H1 (cell line): ENCODE measurements around the gene ETV7. TPM values are rescaled to one million over a fixed set of nuclear protein-coding genes. Genes with fewer than 3 reads are reported as not detected.

ENCODE experiments used
- CTCF ChIA-PET: fragments of 300-600 bp; sonication (Branson Sonifier 250); formaldehyde crosslinking; loops from one replicate; lab custom pipeline; 2021; ENCODE audit not compliant: partially characterized antibody; lab: Charles Lee
- POLR2A ChIA-PET: fragments of 300-600 bp; sonication (Branson Sonifier 250); formaldehyde crosslinking; loops from one replicate; lab custom pipeline; 2021; ENCODE audit warnings: inconsistent platforms; ENCODE audit not compliant: partially characterized antibody; lab: Charles Lee
- DNase-seq, 2 experiments: peaks; one replicate each; pipeline versions ENCODE4 v3.0.0 to v3.0.0-alpha.2; 2010 to 2022; ENCODE audit warnings: low spot score in 2 of 2, low read depth in 1 of 2, mixed read lengths in 1 of 2
- FAIRE-seq: peaks from 2 replicates; lab custom pipeline; 2011; peaks lifted over from hg19 to GRCh38; lab: Jason Lieb, UNC
- H2AFZ ChIP-seq: 2 replicates; pipeline ENCODE4 v1.8.1; 2012; ENCODE audit warnings: low read length, inconsistent platforms
- H2AK5ac ChIP-seq: 2 replicates; pipeline ENCODE4 v1.6.1; 2013; ENCODE audit warnings: low read depth, low read length
- H2BK120ac ChIP-seq: replicated peaks from 2 replicates; pipeline ENCODE3; 2013; ENCODE audit warnings: low read depth, low read length, inconsistent platforms
- H2BK12ac ChIP-seq: 2 replicates; pipeline ENCODE4 v1.6.1; 2013; ENCODE audit warnings: low read depth, low read length
- H2BK15ac ChIP-seq: 2 replicates; pipeline ENCODE4 v1.6.1; 2013; ENCODE audit warnings: low read length
- H2BK20ac ChIP-seq: 2 replicates; pipeline ENCODE4 v1.6.1; 2013; ENCODE audit warnings: low read length
- H2BK5ac ChIP-seq: 2 replicates; pipeline ENCODE4 v1.6.1; 2013; ENCODE audit warnings: low read depth, low read length
- H3K14ac ChIP-seq: 2 replicates; pipeline ENCODE4 v1.6.1; 2013; ENCODE audit warnings: inconsistent platforms; ENCODE audit not compliant: insufficient read length
- H3K18ac ChIP-seq: 2 replicates; pipeline ENCODE4 v1.6.1; 2013; ENCODE audit warnings: low read length; ENCODE audit errors: extremely low read depth
- H3K23ac ChIP-seq: 2 replicates; pipeline ENCODE4 v1.6.1; 2013; ENCODE audit warnings: inconsistent platforms; ENCODE audit not compliant: insufficient read length
- H3K23me2 ChIP-seq: 2 replicates; pipeline ENCODE4 v1.6.1; 2013; ENCODE audit warnings: low read depth, low read length
- H3K27ac ChIP-seq: 2 replicates; pipeline ENCODE4 v1.6.1; 2011; ENCODE audit warnings: low read depth, low read length, inconsistent platforms
- H3K27me3 ChIP-seq, 4 experiments: replicated peaks in 1 of 4; 1 replicate in 1 of 4; 2 replicates in 3 of 4; pipeline versions ENCODE4 v1.6.1 to v1.8.1; 2011 to 2013; ENCODE audit warnings: low read length in 3 of 4, mild to moderate bottlenecking in 3 of 4, inconsistent platforms in 2 of 4, mixed read lengths in 2 of 4, moderate library complexity in 1 of 4; ENCODE audit not compliant: control insufficient read depth in 3 of 4, insufficient read depth in 3 of 4; ENCODE audit errors: extremely low read depth in 1 of 4
- H3K36me3 ChIP-seq, 4 experiments: 2 replicates each; pipeline versions ENCODE4 v1.6.1 to v1.8.1; 2011 to 2013; ENCODE audit warnings: mild to moderate bottlenecking in 4 of 4, low read length in 3 of 4, moderate library complexity in 2 of 4, control low read depth in 1 of 4, inconsistent platforms in 1 of 4; ENCODE audit not compliant: insufficient read depth in 4 of 4, control insufficient read depth in 2 of 4
- H3K4ac ChIP-seq: replicated peaks from 2 replicates; pipeline ENCODE3; 2013; ENCODE audit warnings: low read length, low read depth, mixed read lengths, inconsistent platforms; ENCODE audit not compliant: insufficient read length
- H3K4me1 ChIP-seq, 4 experiments: replicated peaks in 1 of 4; 1 replicate in 1 of 4; 2 replicates in 3 of 4; pipeline versions ENCODE4 v1.6.1 to v1.8.1; 2011 to 2013; ENCODE audit warnings: low read length in 3 of 4, inconsistent platforms in 2 of 4, mixed read lengths in 1 of 4; ENCODE audit not compliant: insufficient read depth in 4 of 4, control insufficient read depth in 3 of 4
- H3K4me2 ChIP-seq, 2 experiments: 2 replicates each; pipeline versions ENCODE4 v1.6.1 to v1.8.1; 2011 to 2013; ENCODE audit warnings: low read depth in 2 of 2, low read length in 2 of 2, control low read depth in 1 of 2, inconsistent platforms in 1 of 2, mild to moderate bottlenecking in 1 of 2; ENCODE audit not compliant: insufficient read depth in 1 of 2
- H3K4me3 ChIP-seq, 4 experiments: fragments of 200-600, 300-600 bp in 1 of 4; sonication (generic), shearing (Covaris generic), sonication (Bioruptor Twin) in 1 of 4; 2 replicates each; pipeline versions ENCODE4 v1.5.1 to v1.8.1; 2011 to 2016; ENCODE audit warnings: low read length in 4 of 4, low read depth in 3 of 4, control low read depth in 2 of 4, inconsistent platforms in 2 of 4, mild to moderate bottlenecking in 2 of 4, mixed read lengths in 1 of 4, moderate library complexity in 1 of 4; ENCODE audit not compliant: insufficient read depth in 2 of 4; ENCODE audit errors: extremely low read depth in 1 of 4
- H3K56ac ChIP-seq: replicated peaks from 2 replicates; pipeline ENCODE3; 2013; ENCODE audit warnings: low read depth, mild to moderate bottlenecking, mixed read lengths, low read length, inconsistent platforms; ENCODE audit not compliant: insufficient read length
- H3K79me1 ChIP-seq: 2 replicates; pipeline ENCODE4 v1.6.1; 2013; ENCODE audit warnings: low read depth, low read length, control low read depth
- H3K79me2 ChIP-seq, 2 experiments: 2 replicates each; pipeline versions ENCODE4 v1.6.1 to v1.8.1; 2012 to 2013; ENCODE audit warnings: low read length in 2 of 2, mild to moderate bottlenecking in 2 of 2, inconsistent platforms in 1 of 2; ENCODE audit not compliant: insufficient read depth in 2 of 2, control insufficient read depth in 1 of 2
- H3K9ac ChIP-seq, 4 experiments: replicated peaks in 1 of 4; 1 replicate in 1 of 4; 2 replicates in 3 of 4; pipeline versions ENCODE4 v1.6.1 to v1.8.1; 2011 to 2013; ENCODE audit warnings: low read depth in 3 of 4, low read length in 3 of 4, control low read depth in 2 of 4, mild to moderate bottlenecking in 2 of 4, moderate library complexity in 2 of 4, inconsistent platforms in 1 of 4; ENCODE audit errors: extremely low read depth in 1 of 4
- H3K9me3 ChIP-seq, 2 experiments: 2 replicates each; pipeline versions ENCODE4 v1.6.1 to v1.8.1; 2012 to 2013; ENCODE audit warnings: mild to moderate bottlenecking in 2 of 2, moderate library complexity in 2 of 2, control low read depth in 1 of 2, inconsistent platforms in 1 of 2, low read depth in 1 of 2, low read length in 1 of 2, mixed read lengths in 1 of 2; ENCODE audit not compliant: insufficient read depth in 2 of 2
- H4K20me1 ChIP-seq, 2 experiments: replicated peaks in 1 of 2; 2 replicates each; pipeline versions ENCODE3 to v1.8.1; 2011 to 2013; ENCODE audit warnings: inconsistent platforms in 2 of 2, low read length in 2 of 2, mild to moderate bottlenecking in 1 of 2; ENCODE audit not compliant: insufficient read depth in 2 of 2, control insufficient read depth in 1 of 2
- H4K5ac ChIP-seq: 2 replicates; pipeline ENCODE4 v1.6.1; 2013; ENCODE audit warnings: low read length, low read depth, mixed read lengths, inconsistent platforms; ENCODE audit not compliant: insufficient read length
- H4K8ac ChIP-seq: 2 replicates; pipeline ENCODE4 v1.8.0; 2013; ENCODE audit warnings: mild to moderate bottlenecking, moderate library complexity, low read length, inconsistent platforms; ENCODE audit not compliant: insufficient read depth; ENCODE audit errors: extremely low read depth
- H4K91ac ChIP-seq: replicated peaks from 2 replicates; pipeline ENCODE3; 2013; ENCODE audit warnings: low read length, mixed read lengths, inconsistent platforms; ENCODE audit not compliant: insufficient read length
- ASH2L ChIP-seq: fragments of 200-600, 300-600 bp; sonication (generic); IDR thresholded peaks from one replicate; pipeline ENCODE4 v1.7.1; 2017; ENCODE audit warnings: low read length
- EP300 ChIP-seq, 2 experiments: IDR thresholded peaks; 1 replicate in 1 of 2; 2 replicates in 1 of 2; pipeline ENCODE4 v1.6.1; 2011 to 2012; ENCODE audit warnings: low read depth in 2 of 2, low read length in 2 of 2, mild to moderate bottlenecking in 2 of 2, borderline replicate concordance in 1 of 2, inconsistent platforms in 1 of 2, moderate library complexity in 1 of 2
- POU5F1 ChIP-seq: IDR thresholded peaks from 2 replicates; pipeline ENCODE4 v1.6.1; 2011; ENCODE audit warnings: low read depth, mild to moderate bottlenecking, low read length, moderate library complexity
- YY1 ChIP-seq: IDR thresholded peaks from 2 replicates; pipeline ENCODE4 v1.6.1; 2011; ENCODE audit warnings: low read depth, mild to moderate bottlenecking, low read length
- ZNF274 ChIP-seq: IDR thresholded peaks from 2 replicates; pipeline ENCODE4 v1.7.0; 2012; ENCODE audit warnings: low read length, borderline replicate concordance; ENCODE audit errors: extremely low read depth
- WGBS, 2 experiments: shearing (Covaris generic) in 1 of 2; methylation state at CpG; one replicate each; pipeline versions ENCODE4 v1.1.6 to v1.1.7; 2013 to 2015; ENCODE audit warnings: low lambda C conversion rate in 2 of 2, mixed read lengths in 2 of 2, inconsistent platforms in 1 of 2, low coverage in 1 of 2, missing lambda C conversion rate in 1 of 2; ENCODE audit not compliant: insufficient replicate concordance in 2 of 2, insufficient coverage in 1 of 2, insufficient read length in 1 of 2; ENCODE audit errors: extremely low coverage in 1 of 2, missing lambda C conversion rate in 1 of 2; 5-methylcytosine and 5-hydroxymethylcytosine counted together
- polyA plus RNA-seq, 7 experiments: library from polyadenylated mRNA; depleted of rRNA in 3 of 7; stranded (reverse) in 5 of 7; unstranded in 2 of 7; fragments of >200 nt in 5 of 7; fragments of 200-250 nt in 2 of 7; gene quantifications; 1 replicate in 5 of 7; 2 replicates in 1 of 7; 4 replicates in 1 of 7; pipeline versions ENCODE4 v1.2.1 to v1.2.3, GENCODE V29; 2011 to 2013; ENCODE audit warnings: missing spikeins in 2 of 7, mixed read lengths in 2 of 7
- total RNA-seq: library from RNA; stranded (reverse); fragmentation: NEBNext Ultra II Directional; extraction: Animal tissue kit (Norgen Biotek cat#: 25700); gene quantifications from 2 replicates; pipeline ENCODE4 v1.2.1, GENCODE V29; 2021
- TF ChIP-seq, protein P1 (sequence below): IDR thresholded peaks from 2 replicates; pipeline ENCODE4 v1.6.1; 2012; ENCODE audit warnings: inconsistent platforms

The ETV7 gene
- total and polyA plus RNA-seq, 2 of the 8 experiments (the other 6 are each of a cell fraction or from before 2014, with no cell fraction given): 0.54 to 2.4 TPM

DNA sequence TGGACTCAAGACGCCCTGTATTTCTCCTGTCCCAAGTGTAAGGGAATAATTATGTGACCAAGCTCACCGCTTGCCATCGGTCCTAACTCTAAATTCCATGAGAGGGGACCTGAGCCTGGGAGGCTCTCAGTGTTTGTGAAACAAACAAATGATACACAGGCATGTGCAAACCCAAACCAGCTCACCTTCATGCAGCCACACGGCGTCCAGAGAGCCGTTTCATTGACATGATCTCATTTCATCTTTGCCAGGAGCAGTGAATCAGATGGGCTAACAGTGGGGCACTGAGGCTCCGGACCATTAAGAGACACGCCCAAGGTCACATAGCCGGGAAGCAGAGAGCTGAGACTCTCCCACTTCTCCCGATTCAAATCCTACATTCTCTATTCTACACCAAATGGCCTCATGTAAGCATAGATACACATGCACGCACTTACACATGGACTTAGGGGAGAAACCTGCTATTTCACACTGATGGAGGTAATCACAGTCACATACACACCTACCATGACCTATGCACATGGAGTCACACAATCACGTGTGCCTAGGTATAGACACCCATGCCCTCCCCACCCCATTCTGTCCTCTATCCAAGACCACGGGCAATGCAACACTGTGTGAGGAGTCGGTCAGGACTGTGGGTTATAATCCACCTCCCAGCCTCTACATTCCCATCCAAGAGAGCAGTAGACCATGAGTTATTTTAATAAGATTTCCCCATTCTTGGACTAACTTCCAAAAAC, 51.8 kb downstream of the ETV7 start:
- Histone ChIP-seq H4K5ac (no peak overlapping the region), H2BK15ac (no peak overlapping the region), H3K14ac (no peak overlapping the region), H3K56ac (no peak overlapping the region), H3K9me3 (no peaks in the 10 kb centered on the region), H3K9ac (no peak overlapping the region), H3K4me1 (peaks cover 0 to 5% (median under 1%) of the 10 kb centered on the region in 4 experiments; a peak in 4 of 7 replicates), H2BK120ac (no peak overlapping the region), H3K23me2 (peaks cover under 1% of the 10 kb centered on the region; the same call in 1 of the 2 replicates), H3K79me2 (no peaks in the 10 kb centered on the region), H3K27ac (no peak overlapping the region), H2BK20ac (no peak overlapping the region), H2AFZ (no peak overlapping the region), H4K20me1 (no peaks in the 10 kb centered on the region), H2BK12ac (no peak overlapping the region), H3K27me3 (peaks cover 0 to 9% (median 3%) of the 10 kb centered on the region in 4 experiments; a peak in 3 of 7 replicates), H4K8ac (no peak overlapping the region; the same call in 1 of the 2 replicates), H3K79me1 (no peaks in the 10 kb centered on the region), H2AK5ac (no peak overlapping the region), H3K4ac (no peak overlapping the region), H3K4me3 (no peak overlapping the region), H3K23ac (no peak overlapping the region), H3K4me2 (no peak overlapping the region), H4K91ac (no peak overlapping the region), H3K36me3 (no peaks in the 10 kb centered on the region), H3K18ac (no peak overlapping the region), H2BK5ac (no peak overlapping the region)
- no peak for FAIRE-seq
- CTCF ChIA-PET: interaction anchor here (1.3 to 2.9 kb wide), 3 partner anchors 23 to 33 kb away, joined by 3 to 13 read pairs (median 8); no protein-coding TSS in a partner anchor
- TF ChIP-seq YY1: no peak
- TF ChIP-seq ASH2L: no peak
- TF ChIP-seq, protein P1, sequence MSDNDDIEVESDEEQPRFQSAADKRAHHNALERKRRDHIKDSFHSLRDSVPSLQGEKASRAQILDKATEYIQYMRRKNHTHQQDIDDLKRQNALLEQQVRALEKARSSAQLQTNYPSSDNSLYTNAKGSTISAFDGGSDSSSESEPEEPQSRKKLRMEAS: no peak
- TF ChIP-seq ZNF274: no peak
- no peak for TF ChIP-seq EP300 (IDR thresholded peaks at IDR 0.05; ENCODE audit: borderline replicate concordance in 1 of 2, low read depth in 2 of 2, low read length in 2 of 2)
- TF ChIP-seq POU5F1: no peak
- POLR2A ChIA-PET: no interaction called here
- WGBS, 2 experiments: 87% methylated on average over 14 of the region's 14 CpGs; no CpG with 5 or more reads in 1 of the 2 experiments
- no peak for DNase-seq
